ENCODE measurements around the gene TTC39B.

Gene TTC39B

DNA sequence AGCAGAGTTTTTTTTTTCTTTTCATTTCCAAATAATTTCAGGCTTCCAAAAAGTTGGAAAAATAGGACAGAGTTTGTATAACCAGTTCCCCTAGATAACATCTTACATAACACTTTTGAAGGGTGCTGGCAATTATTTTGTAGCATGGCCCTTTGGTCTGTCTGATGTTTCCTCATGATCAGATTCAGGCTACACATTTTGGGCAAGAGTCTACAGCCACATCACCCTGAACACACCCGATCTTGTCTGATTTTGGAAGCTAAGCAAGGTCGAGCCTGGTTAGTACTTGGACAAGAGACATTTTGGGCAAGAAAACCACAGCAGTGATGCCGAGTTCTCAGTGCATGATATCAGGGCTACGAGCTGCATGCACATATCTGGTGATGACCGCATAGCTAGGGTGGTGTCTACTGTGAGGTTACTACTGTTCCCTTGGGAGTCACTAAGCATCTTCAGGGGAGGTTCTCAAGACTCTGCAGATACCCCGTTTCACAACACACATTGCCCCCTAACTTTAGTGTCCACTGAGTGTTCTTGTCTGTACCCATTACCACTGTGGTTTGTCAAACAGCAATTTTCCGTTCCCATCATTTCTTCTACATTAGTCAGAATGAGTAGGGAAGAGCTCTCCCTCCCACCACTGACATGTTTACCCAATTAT is 86.2 kb downstream of the TTC39B start:
- DNase-seq, result no peak

- no peak for DNase-seq
Observed at GRCh38 chr9:15219546-15219945, 87.5 kb downstream of the TTC39B start.

DNA sequence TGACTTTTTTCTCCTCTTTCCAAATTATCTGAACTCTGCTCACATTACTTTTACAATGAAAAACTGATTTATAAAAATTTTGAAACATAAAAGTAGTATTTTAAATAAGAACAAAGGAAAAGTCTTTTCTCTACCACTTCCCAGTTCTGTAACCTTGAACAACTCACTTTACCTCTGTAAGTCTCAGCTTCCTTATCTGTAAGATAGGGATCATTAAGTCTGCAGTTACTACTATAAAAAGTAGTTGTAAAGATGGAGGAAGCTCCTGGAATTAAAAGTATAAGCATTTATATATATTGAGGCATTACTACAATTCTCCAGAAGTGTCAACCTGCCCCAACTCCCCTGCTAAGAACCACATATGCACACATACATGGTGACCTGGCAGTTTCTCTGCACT is 88.0 kb downstream of the TTC39B start:
- no peak for DNase-seq

DNA sequence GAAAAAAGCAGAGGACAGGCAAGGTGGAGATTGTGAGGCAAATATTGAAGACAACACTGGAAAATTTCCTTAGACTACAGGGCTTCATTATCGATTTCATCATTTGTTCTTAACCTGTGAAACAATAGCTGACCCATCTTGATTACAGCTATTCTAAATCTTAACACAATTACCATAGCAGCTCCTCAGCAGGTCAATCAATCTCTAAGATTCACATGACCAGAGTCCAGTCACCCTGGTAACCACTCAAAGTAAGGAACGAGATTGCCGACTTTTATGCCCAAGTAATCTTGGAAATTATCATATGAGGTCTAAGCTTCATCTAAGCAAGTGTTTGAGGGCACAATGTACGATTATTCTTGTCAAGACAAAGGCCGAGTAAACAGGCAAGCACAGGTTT is 93.8 kb downstream of the TTC39B start:
- no peak for DNase-seq

DNA sequence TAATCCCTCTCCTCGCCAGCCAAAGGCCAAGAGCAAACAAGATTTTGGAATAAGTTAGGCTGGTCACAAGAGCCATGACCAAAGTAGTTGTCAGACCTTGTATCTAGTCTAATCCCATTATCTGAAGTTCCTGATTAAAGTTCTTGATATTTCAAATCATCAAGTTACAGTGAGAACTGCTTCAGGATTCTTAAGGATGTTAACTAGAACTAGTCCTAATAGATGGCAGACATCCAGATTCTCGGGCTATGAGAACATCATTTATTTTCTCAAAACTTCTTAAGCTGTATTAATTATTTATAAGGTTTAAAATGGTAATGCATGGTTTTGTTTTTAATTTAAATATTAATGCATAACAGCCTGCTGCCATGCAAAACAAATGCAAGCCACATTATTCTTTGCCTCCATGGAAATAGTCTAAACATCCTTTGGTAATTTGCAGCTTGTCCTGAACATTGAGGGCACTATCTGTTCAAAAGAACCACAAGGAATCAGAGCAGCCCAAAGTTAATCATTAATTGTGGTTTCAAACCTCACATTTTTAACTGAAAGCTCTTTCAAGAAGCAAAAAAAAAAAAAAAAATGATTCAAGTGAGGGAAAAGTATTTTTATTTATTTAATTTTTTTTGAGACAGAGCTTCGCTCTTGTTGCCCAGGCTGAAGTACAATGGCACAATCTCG is 95.1 kb downstream of the TTC39B start:
- no peak for DNase-seq

- peak; percentile 8 to 26 (median 20) for DNase-seq
Observed at GRCh38 chr9:15211160-15211814, 95.7 kb downstream of the TTC39B start.

GRCh38 chr9:15206903-15207696 is 99.9 kb downstream of the TTC39B start:
- no peak for DNase-seq

DNA sequence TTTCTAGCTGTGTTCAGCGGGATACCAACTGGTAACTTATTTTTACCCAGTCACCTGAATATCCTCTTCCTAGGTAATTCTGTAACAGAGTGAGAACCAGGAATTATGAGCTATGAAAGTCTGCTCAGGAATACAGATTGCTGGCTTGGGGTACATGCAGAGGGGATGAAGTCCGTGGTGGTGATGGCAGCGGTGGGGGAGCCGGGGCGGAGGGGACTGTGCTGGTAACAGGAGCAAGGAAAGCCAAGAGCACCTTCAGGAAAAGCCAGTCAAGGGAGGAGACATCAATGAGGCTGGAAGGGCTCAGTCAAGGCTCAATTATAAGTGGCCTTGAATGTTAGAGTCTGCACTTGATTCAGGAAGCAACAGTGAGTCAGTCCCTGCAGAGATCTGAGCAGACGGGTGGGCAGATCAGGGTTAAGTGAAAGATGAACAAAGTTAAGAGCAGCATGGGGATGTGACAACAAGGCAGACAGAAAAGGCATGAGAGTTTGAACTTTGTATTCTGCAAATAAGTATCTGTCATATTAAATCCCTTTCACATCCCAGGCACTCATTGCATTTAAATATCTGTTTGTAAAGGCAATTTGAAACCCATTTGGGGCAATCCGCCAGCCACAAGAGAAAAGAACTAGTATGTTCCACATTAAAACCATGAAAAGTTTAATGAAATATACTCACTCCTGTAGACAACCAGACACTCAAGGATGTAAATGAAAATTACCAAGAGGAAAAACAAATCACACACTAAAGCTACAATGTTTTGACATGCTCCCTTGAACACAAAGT is 101.2 kb downstream of the TTC39B start:
- DNase-seq, result no peak

DNA sequence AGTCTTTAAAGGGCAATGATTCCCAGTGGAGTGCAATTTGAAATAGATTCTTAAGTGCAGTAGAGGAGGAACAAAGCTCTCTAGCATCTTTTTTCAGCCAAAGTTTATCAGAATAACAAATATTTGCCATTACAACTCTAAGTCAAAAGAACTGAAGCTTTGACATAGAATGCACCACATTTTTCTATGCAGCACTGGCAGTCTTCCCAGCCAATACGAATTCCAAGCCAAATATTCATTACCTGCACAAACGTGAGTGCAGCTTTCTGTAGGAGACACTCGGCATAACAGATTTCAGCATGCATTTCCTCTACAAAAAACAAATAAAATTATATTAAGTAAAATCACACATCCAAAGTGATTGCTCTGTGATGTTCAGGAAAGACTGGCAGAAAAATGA is 103.4 kb downstream of the TTC39B start:
- no peak for DNase-seq

- DNase-seq, result no peak
Observed at GRCh38 chr9:15200111-15200510, 106.9 kb downstream of the TTC39B start.

- DNase-seq, result no peak
Observed at GRCh38 chr9:15192856-15193255, 114.2 kb downstream of the TTC39B start.

GRCh38 chr9:15191378-15191777 is 115.6 kb downstream of the TTC39B start:
- DNase-seq, result no peak

- DNase-seq, result no peak
Observed at GRCh38 chr9:15189481-15189880, 117.5 kb downstream of the TTC39B start.

DNA sequence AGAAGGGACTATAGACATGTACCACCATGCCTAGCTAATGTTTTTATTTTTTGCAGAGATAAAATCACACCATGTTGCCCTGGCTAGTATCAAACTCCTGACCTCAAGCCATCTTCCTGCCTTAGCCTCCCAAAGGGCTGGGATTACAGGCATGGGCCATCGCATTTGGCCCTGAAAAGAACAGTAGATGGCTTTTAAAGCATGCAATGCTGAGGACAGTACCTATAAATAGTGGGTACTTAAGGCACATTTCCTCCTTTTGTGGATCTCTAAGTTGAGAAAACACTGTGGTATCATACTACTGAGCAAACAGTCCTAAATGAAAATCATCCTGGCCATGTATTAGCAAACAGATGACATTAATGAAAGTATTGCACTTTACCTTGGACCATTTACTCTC is 119.4 kb downstream of the TTC39B start:
- DNase-seq, result no peak

DNA sequence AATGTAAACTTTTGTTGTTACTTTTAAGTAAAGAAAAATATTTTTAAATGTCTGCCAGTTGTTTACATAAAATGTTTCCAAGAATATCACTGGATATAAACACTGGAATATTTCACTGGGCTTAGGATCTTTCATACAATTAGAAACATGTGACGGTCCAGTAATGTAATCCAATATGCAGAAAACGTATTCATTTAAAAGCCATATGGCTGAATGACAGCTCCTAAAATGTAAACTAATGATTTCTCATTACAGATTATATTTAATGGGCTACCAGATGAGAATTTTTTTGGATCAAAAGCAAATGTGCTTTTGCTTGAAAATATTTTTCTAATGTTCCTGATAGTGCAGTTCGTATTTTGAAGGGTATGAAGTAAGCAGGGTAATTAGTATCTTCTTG is 124.3 kb downstream of the TTC39B start:
- DNase-seq, result no peak

DNA sequence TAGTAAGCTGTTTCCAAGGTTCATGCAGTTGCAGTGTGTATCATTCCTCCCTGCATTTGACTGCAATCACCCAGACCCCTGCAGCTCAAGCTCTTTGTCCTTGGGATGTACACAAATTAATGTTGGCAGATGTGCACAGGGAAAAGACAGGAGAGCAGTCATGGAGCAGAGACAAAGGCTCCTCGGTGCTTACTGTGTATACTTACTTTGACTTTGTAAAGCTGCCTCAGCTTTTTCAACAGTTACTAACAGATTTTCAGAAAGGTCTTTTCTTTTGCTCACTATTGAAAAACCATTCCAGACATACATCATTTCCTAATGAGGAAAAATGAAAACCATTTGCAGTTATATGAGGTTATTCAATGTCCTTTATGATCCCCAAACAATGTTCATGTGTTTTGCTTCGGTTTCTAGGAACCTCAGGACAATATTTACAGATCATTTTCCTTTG is 124.9 kb downstream of the TTC39B start:
- no peak for DNase-seq

DNA sequence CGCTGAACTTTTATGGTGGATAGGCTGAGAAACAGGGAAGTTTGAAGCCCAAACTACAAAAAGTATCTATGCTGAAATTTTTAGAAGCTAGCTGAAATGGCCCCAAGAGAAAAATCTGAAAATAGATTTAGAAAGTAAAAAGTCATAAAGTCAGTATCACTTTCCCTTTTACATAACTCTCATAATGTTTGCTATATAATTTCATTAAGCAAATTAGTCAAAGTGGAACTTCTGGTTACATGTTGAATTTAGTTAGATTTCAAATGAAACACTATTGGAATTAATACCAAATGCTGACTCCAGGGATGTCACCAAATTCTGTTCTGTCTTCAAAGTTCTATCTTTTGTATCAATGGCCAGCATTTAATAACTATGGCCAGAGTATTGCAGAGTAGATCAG is 126.9 kb downstream of the TTC39B start:
- DNase-seq, result no peak

DNA sequence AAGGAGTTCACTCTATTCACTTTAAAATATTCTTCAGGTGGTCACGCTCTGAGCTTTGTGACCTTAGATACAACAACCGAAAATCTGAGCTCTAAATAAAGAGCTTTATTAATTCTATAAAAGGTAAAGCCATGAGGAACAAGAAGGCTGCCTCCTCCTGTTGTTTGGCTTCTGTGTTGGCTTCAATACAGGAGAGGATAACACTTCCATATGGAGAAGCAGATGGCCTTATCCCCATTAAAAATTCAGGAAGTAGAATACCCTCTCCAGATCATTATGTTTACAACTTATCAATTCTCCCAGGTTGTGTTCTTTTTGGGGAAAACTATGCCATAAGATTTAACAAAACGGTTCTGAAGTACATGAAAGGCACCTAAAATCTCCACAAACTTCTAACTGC is 128.4 kb downstream of the TTC39B start:
- no peak for DNase-seq

GRCh38 chr9:15176836-15177235 is 130.2 kb downstream of the TTC39B start:
- DNase-seq, result no peak

DNA sequence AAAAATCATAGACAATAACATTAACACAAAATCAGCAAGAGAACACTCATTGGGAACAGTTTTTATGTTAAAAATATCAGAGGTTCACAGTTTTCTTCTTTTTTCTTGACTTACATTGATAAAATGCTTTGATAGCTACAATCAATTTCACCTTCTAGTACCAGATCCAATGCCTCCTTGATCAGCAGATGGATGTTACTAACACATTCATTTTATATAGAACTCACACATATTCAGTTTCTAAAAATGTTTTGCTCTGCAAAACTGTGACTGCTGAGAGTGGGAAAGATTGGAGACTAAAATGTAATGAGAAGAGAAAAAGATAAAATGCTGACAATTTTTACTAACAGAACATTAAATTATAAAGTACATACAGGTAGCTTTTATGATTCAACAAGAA is 143.1 kb downstream of the TTC39B start:
- DNase-seq, result no peak

- DNase-seq, result no peak
Observed at GRCh38 chr9:15161753-15162152, 145.3 kb downstream of the TTC39B start.

- no peak for DNase-seq
Observed at GRCh38 chr9:15160673-15161072, 146.3 kb downstream of the TTC39B start.

DNA sequence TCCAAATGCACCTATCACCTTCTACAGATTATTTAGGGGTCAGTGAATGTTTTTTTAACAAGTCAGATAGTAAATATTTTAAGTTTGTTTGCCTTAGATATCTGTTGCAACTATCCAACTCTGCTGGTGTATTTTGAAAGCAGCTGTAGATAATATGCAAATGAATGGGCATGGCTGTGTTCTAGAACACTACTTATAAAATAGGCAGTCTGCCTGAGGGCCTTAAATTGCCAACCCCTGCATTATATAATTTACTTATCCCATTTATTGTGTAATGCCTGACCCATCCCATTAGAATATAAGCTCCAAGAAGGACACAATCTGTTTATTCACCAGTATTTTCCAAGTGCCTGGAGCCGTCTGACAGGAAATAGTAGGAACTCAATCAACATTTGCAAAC is 149.0 kb downstream of the TTC39B start:
- DNase-seq, result no peak

All from activated CD4-positive, CD25-positive, alpha-beta regulatory T cell (primary cell).